ENCODE measurements around the gene BLVRB. TPM values are rescaled to one million over a fixed set of nuclear protein-coding genes. Genes with fewer than 3 reads are reported as not detected.

BLVRB gene
- total RNA-seq, 3 donors from 2014 or later (not counting 1 experiment from before 2014, with no cell fraction given): 16.8 to 25.2 (median 18.3) TPM

- no peaks in the 10 kb centered on the region for H3K9me3 Mint-ChIP-seq
- WGBS (ENCODE audit: insufficient coverage): 25% methylated on average over 22 of the region's 22 CpGs
These were observed 23.0 kb downstream of the BLVRB start for GRCh38 chr19:40442328-40443130.

GRCh38 chr19:40441719-40442253 lies 23.8 kb downstream of the BLVRB start:
- Mint-ChIP-seq H3K36me3 (no peaks in the 10 kb centered on the region), H3K4me1 (peaks cover 25 to 29% of the 10 kb centered on the region in 2 donors), H3K9me3 (no peaks in the 10 kb centered on the region), H3K27me3 (ENCODE audit: low read depth in 2 of 2) (no peaks in the 10 kb centered on the region), H3K4me3 (peak overlapping the region; percentile 98), H3K27ac (peak overlapping the region; percentile 92 to 97)
- H3K36me3 ChIP-seq (ENCODE audit: control insufficient read depth, insufficient read depth, low read length): peaks cover 16% of the 10 kb centered on the region
- no peak for TF ChIP-seq CTCF (IDR thresholded peaks at IDR 0.05)
- DNase-seq: no peak
- no peak for ATAC-seq
- H3K27ac ChIP-seq (ENCODE audit: low read length): no peak overlapping the region
- H3K27me3 ChIP-seq (ENCODE audit: control insufficient read depth, insufficient read depth, low read length): no peaks in the 10 kb centered on the region
- H3K9me3 ChIP-seq (ENCODE audit: control insufficient read depth, insufficient read depth, low read length): no peaks in the 10 kb centered on the region
- intact Hi-C loops (cut with micrococcal nuclease): no loop called here
- H3K4me3 ChIP-seq (ENCODE audit: low read length): no peak overlapping the region
- peaks cover 13% of the 10 kb centered on the region for H3K4me1 ChIP-seq (ENCODE audit: control insufficient read depth, insufficient read depth, low read length)
- 95% methylated on average over 11 of the region's 11 CpGs for WGBS (ENCODE audit: insufficient coverage)

More at GRCh38 chr19:40442328-40443130, 23.0 kb downstream of the BLVRB start:
- no peak for DNase-seq
- Histone ChIP-seq H3K27me3 (ENCODE audit: control insufficient read depth, insufficient read depth, low read length) (no peaks in the 10 kb centered on the region), H3K27ac (ENCODE audit: low read length) (peak overlapping the region; percentile 70), H3K9me3 (ENCODE audit: control insufficient read depth, insufficient read depth, low read length) (no peaks in the 10 kb centered on the region), H3K4me1 (ENCODE audit: control insufficient read depth, insufficient read depth, low read length) (peaks cover 13% of the 10 kb centered on the region), H3K4me3 (ENCODE audit: low read length) (peak overlapping the region; percentile 91), H3K36me3 (ENCODE audit: control insufficient read depth, insufficient read depth, low read length) (peaks cover 16% of the 10 kb centered on the region)
- ATAC-seq: no peak
- H3K4me1 Mint-ChIP-seq: peaks cover 25 to 29% of the 10 kb centered on the region in 2 donors
- H3K27ac Mint-ChIP-seq: peak overlapping the region; percentile 92 to 97
- no peaks in the 10 kb centered on the region for H3K27me3 Mint-ChIP-seq (ENCODE audit: low read depth in 2 of 2)
- intact Hi-C loops (cut with micrococcal nuclease): loop anchor here (1.0 kb wide), 1 partner anchor 94 kb away; the partner anchor contains the start of genes C19orf47 and PLD3
- TF ChIP-seq CTCF (IDR thresholded peaks at IDR 0.05): no peak
- H3K4me3 Mint-ChIP-seq: peak overlapping the region; percentile 98
- no peaks in the 10 kb centered on the region for H3K36me3 Mint-ChIP-seq

- Mint-ChIP-seq H3K9me3 (no peaks in the 10 kb centered on the region), H3K4me3 (no peak overlapping the region), H3K36me3 (no peaks in the 10 kb centered on the region), H3K4me1 (peaks cover 17 to 21% of the 10 kb centered on the region in 2 donors), H3K27ac (no peak overlapping the region), H3K27me3 (ENCODE audit: low read depth in 2 of 2) (no peaks in the 10 kb centered on the region)
- intact Hi-C loops (cut with micrococcal nuclease): no loop called here
- 87% methylated on average over 3 of the region's 3 CpGs for WGBS (ENCODE audit: insufficient coverage)
- DNase-seq: no peak
- Histone ChIP-seq H3K4me1 (ENCODE audit: control insufficient read depth, insufficient read depth, low read length) (peaks cover 26% of the 10 kb centered on the region), H3K4me3 (ENCODE audit: low read length) (no peak overlapping the region), H3K36me3 (ENCODE audit: control insufficient read depth, insufficient read depth, low read length) (peaks cover 16% of the 10 kb centered on the region), H3K27me3 (ENCODE audit: control insufficient read depth, insufficient read depth, low read length) (no peaks in the 10 kb centered on the region), H3K9me3 (ENCODE audit: control insufficient read depth, insufficient read depth, low read length) (no peaks in the 10 kb centered on the region), H3K27ac (ENCODE audit: low read length) (no peak overlapping the region)
- TF ChIP-seq CTCF (IDR thresholded peaks at IDR 0.05): no peak
- no peak for ATAC-seq
These were observed 27.3 kb downstream of the BLVRB start for GRCh38 chr19:40438284-40438683.
